ENCODE data around the gene TNS1. TPM values are rescaled to one million over a fixed set of nuclear protein-coding genes. Genes with fewer than 3 reads are reported as not detected.

TNS1 gene
- total RNA-seq, 2 donors from 2014 or later: 20.6 to 164 TPM

- intact Hi-C loops (cut with DNase I): no loop called here
- H3K36me3 ChIP-seq: no peaks in the 10 kb centered on the region
- DNase-seq: no peak
- no peak overlapping the region for H3K4me3 ChIP-seq
- H3K4me1 ChIP-seq: no peaks in the 10 kb centered on the region
- no peaks in the 10 kb centered on the region for H3K9me3 ChIP-seq
- no peaks in the 10 kb centered on the region for H3K27me3 ChIP-seq
- no peak overlapping the region for H3K27ac ChIP-seq
- TF ChIP-seq, protein P1, sequence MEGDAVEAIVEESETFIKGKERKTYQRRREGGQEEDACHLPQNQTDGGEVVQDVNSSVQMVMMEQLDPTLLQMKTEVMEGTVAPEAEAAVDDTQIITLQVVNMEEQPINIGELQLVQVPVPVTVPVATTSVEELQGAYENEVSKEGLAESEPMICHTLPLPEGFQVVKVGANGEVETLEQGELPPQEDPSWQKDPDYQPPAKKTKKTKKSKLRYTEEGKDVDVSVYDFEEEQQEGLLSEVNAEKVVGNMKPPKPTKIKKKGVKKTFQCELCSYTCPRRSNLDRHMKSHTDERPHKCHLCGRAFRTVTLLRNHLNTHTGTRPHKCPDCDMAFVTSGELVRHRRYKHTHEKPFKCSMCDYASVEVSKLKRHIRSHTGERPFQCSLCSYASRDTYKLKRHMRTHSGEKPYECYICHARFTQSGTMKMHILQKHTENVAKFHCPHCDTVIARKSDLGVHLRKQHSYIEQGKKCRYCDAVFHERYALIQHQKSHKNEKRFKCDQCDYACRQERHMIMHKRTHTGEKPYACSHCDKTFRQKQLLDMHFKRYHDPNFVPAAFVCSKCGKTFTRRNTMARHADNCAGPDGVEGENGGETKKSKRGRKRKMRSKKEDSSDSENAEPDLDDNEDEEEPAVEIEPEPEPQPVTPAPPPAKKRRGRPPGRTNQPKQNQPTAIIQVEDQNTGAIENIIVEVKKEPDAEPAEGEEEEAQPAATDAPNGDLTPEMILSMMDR (IDR thresholded peaks at IDR 0.05): no peak
- no peak overlapping the region for H3K9ac ChIP-seq (ENCODE audit: low read depth in 2 of 2, low read length in 2 of 2)
These were observed 251.6 kb downstream of the TNS1 start for GRCh38 chr2:217751192-217751591.

Small RNA genes within 50 kb of the gene (microRNA-seq; reads per million reads assigned to microRNA genes)
- not detected for gene MIR6809

Other genes starting within 250 kb of the TNS1 start
- not detected for gene RUFY4, start 66.3 kb upstream of the TNS1 start, total RNA-seq
- gene CXCR2, start 123.0 kb upstream of the TNS1 start, total RNA-seq: under 1 TPM; 0.07 to 0.35 TPM
- gene CXCR1, start 164.0 kb upstream of the TNS1 start, total RNA-seq: under 1 TPM in 1 of 2 donors, not detected in 1; 0.13 TPM
- 100 to 1,000 TPM; 282 to 346 TPM for gene ARPC2, start 214.2 kb upstream of the TNS1 start, total RNA-seq

Measured in colonic mucosa (tissue), 4 donors.